ENCODE results near the gene SCAMP4.

GRCh38 chr19:1924320-1924961 lies 19.2 kb downstream of the SCAMP4 start:
- TF ChIP-seq EZH2 (IDR thresholded peaks at IDR 0.05; ENCODE audit: low read length, missing control alignments) (no peak), CTCF (conservative IDR thresholded peaks at IDR 0.05 in 1 of 2, IDR thresholded peaks at IDR 0.05 in 1 of 2; ENCODE audit: low read depth in 1 of 2, low read length in 2 of 2) (no peak)

All from fibroblast of lung (primary cell).